Measurements from ENCODE around the gene ZNF311.
"Not testable (repeated sequence)": the region's sequence is repeated elsewhere in the genome, so short reads cannot be mapped to it uniquely, and the experiment has no call there.

Gene ZNF311

GRCh38 chr6:28969129-28969528, 36.0 kb downstream of the ZNF311 start:
- H3K4me3 ChIP-seq (ENCODE audit: low read depth, low read length) = no peak overlapping the region
- in situ Hi-C loops (cut with HindIII; ENCODE audit: low pct_ligation_motif_present, low sequenced_read_pairs) = no loop called here
- no peaks in the 10 kb centered on the region for H3K36me3 ChIP-seq (replicated peaks)
- DNase-seq = no peak
- H3K27ac ChIP-seq = no peak overlapping the region
- H3K27me3 ChIP-seq (replicated peaks) = no peaks in the 10 kb centered on the region
- peak; percentile 21 for TF ChIP-seq CTCF (IDR thresholded peaks at IDR 0.05; ENCODE audit: low read depth, low read length, missing control alignments)

GRCh38 chr6:28968476-28968875, 36.6 kb downstream of the ZNF311 start:
- no peak for DNase-seq
- no peak overlapping the region for H3K4me3 ChIP-seq (ENCODE audit: low read depth, low read length)
- H3K27me3 ChIP-seq (replicated peaks) = no peaks in the 10 kb centered on the region
- no peak for TF ChIP-seq CTCF (IDR thresholded peaks at IDR 0.05; ENCODE audit: low read depth, low read length, missing control alignments)
- in situ Hi-C loops (cut with HindIII; ENCODE audit: low pct_ligation_motif_present, low sequenced_read_pairs) = no loop called here
- no peak overlapping the region for H3K27ac ChIP-seq
- no peaks in the 10 kb centered on the region for H3K36me3 ChIP-seq (replicated peaks)

- Histone ChIP-seq H3K4me3 (ENCODE audit: low read depth, low read length) (no peak overlapping the region), H3K27ac (no peak overlapping the region), H3K27me3 (replicated peaks) (no peaks in the 10 kb centered on the region), H3K36me3 (replicated peaks) (no peaks in the 10 kb centered on the region)
- DNase-seq = no peak
- TF ChIP-seq CTCF (IDR thresholded peaks at IDR 0.05; ENCODE audit: low read depth, low read length, missing control alignments) = no peak
- in situ Hi-C loops (cut with HindIII; ENCODE audit: low pct_ligation_motif_present, low sequenced_read_pairs) = no loop called here
These were observed 39.4 kb downstream of the ZNF311 start for GRCh38 chr6:28965706-28966105.

- H3K4me3 ChIP-seq (ENCODE audit: low read depth, low read length) = no peak overlapping the region
- no peak for DNase-seq
- peaks cover 3% of the 10 kb centered on the region for H3K27me3 ChIP-seq (replicated peaks)
- in situ Hi-C loops (cut with HindIII; ENCODE audit: low pct_ligation_motif_present, low sequenced_read_pairs) = no loop called here
- H3K36me3 ChIP-seq (replicated peaks) = no peaks in the 10 kb centered on the region
- no peak overlapping the region for H3K27ac ChIP-seq
- TF ChIP-seq CTCF (IDR thresholded peaks at IDR 0.05; ENCODE audit: low read depth, low read length, missing control alignments) = no peak
These were observed 44.1 kb downstream of the ZNF311 start for GRCh38 chr6:28960846-28961500.

- H3K27me3 ChIP-seq (replicated peaks); DNase-seq; H3K27ac ChIP-seq; H3K36me3 ChIP-seq (replicated peaks); H3K4me3 ChIP-seq (ENCODE audit: low read depth, low read length); in situ Hi-C loops (cut with HindIII; ENCODE audit: low pct_ligation_motif_present, low sequenced_read_pairs): not testable (repeated sequence)
These were observed 46.4 kb downstream of the ZNF311 start for GRCh38 chr6:28958561-28959243.

GRCh38 chr6:28957795-28958314, 47.3 kb downstream of the ZNF311 start:
- in situ Hi-C loops (cut with HindIII; ENCODE audit: low pct_ligation_motif_present, low sequenced_read_pairs); H3K4me3 ChIP-seq (ENCODE audit: low read depth, low read length); DNase-seq; H3K27me3 ChIP-seq (replicated peaks); H3K27ac ChIP-seq; H3K36me3 ChIP-seq (replicated peaks): not testable (repeated sequence)
